BLaER1 treated with 17β-estradiol and CSF1 and Interleukin-3, amounts not matched to agents 10 nM and 100 nM (cell line): ENCODE results near the gene DLGAP4.
"Not testable (repeated sequence)": the region's sequence is repeated elsewhere in the genome, so short reads cannot be mapped to it uniquely, and the experiment has no call there.

Source experiments
- H3K27ac ChIP-seq, 11 experiments: shearing (Covaris generic); formaldehyde crosslinking; 2 replicates each; pipeline ENCODE4 v1.8.1; 2022
- H3K27me3 ChIP-seq, 11 experiments: shearing (Covaris generic); formaldehyde crosslinking; 2 replicates each; pipeline ENCODE4 v1.8.1; 2022
- H3K36me3 ChIP-seq, 11 experiments: shearing (Covaris generic); formaldehyde crosslinking; 2 replicates each; pipeline ENCODE4 v1.8.1; 2022
- H3K4me1 ChIP-seq, 10 experiments: shearing (Covaris generic); formaldehyde crosslinking; 2 replicates each; pipeline ENCODE4 v1.8.1; 2022
- H3K4me2 ChIP-seq, 11 experiments: shearing (Covaris generic); formaldehyde crosslinking; 2 replicates each; pipeline ENCODE4 v1.8.1; 2022
- H3K4me3 ChIP-seq, 10 experiments: shearing (Covaris generic); formaldehyde crosslinking; 2 replicates each; pipeline ENCODE4 v1.8.1; 2022
- H3K9ac ChIP-seq, 11 experiments: shearing (Covaris generic); formaldehyde crosslinking; 2 replicates each; pipeline ENCODE4 v1.8.1; 2022
- H3K9me3 ChIP-seq, 11 experiments: shearing (Covaris generic); formaldehyde crosslinking; replicated peaks in 1 of 11; 2 replicates each; pipeline ENCODE4 v1.8.1; 2022
- H4K20me1 ChIP-seq, 11 experiments: shearing (Covaris generic); formaldehyde crosslinking; 2 replicates each; pipeline ENCODE4 v1.8.1; 2022
- Cebpa-rat ChIP-seq, 11 experiments: shearing (Covaris generic); IDR thresholded peaks; 2 replicates each; pipeline ENCODE4 v1.8.1; 2022

Gene DLGAP4

GRCh38 chr20:36374995-36375394, 68.9 kb downstream of the DLGAP4 start:
- Histone ChIP-seq H4K20me1 (peaks cover 0 to 24% (median 0%) of the 10 kb centered on the region in 11 experiments; a peak in 5 of 22 replicates), H3K9me3 (no peaks in the 10 kb centered on the region), H3K4me1 (no peaks in the 10 kb centered on the region), H3K27me3 (no peaks in the 10 kb centered on the region), H3K4me2 (no peak overlapping the region), H3K9ac (no peak overlapping the region), H3K36me3 (no peaks in the 10 kb centered on the region), H3K4me3 (no peak overlapping the region), H3K27ac (no peak overlapping the region)
- no peak for TF ChIP-seq Cebpa-rat (IDR thresholded peaks at IDR 0.05)

- Histone ChIP-seq H3K4me2 (no peak overlapping the region), H3K4me1 (no peaks in the 10 kb centered on the region), H4K20me1 (peaks cover 0 to 24% (median 0%) of the 10 kb centered on the region in 11 experiments; a peak in 5 of 22 replicates), H3K9ac (no peak overlapping the region), H3K27ac (no peak overlapping the region), H3K27me3 (no peaks in the 10 kb centered on the region), H3K4me3 (no peak overlapping the region), H3K36me3 (no peaks in the 10 kb centered on the region), H3K9me3 (peaks cover 0 to 8% (median 0%) of the 10 kb centered on the region in 11 experiments; a peak in 3 of 22 replicates)
- no peak for TF ChIP-seq Cebpa-rat (IDR thresholded peaks at IDR 0.05)
These were observed 71.5 kb downstream of the DLGAP4 start for GRCh38 chr20:36377348-36378326.

- no peak for TF ChIP-seq Cebpa-rat (IDR thresholded peaks at IDR 0.05)
- Histone ChIP-seq H3K27ac (no peak overlapping the region), H3K4me2 (no peak overlapping the region)
These were observed 72.5 kb downstream of the DLGAP4 start for GRCh38 chr20:36378686-36379085.

GRCh38 chr20:36379914-36380313, 73.8 kb downstream of the DLGAP4 start:
- H4K20me1 ChIP-seq: peaks cover 0 to 32% (median 0%) of the 10 kb centered on the region in 11 experiments; a peak in 6 of 22 replicates
- not testable (repeated sequence) for H3K4me2 ChIP-seq, H3K27ac ChIP-seq, H3K9ac ChIP-seq, H3K36me3 ChIP-seq, H3K9me3 ChIP-seq, H3K27me3 ChIP-seq, H3K4me1 ChIP-seq, H3K4me3 ChIP-seq

More at GRCh38 chr20:36378686-36379085, 72.5 kb downstream of the DLGAP4 start:
- Histone ChIP-seq H3K9me3 (peaks cover 0 to 8% (median 0%) of the 10 kb centered on the region in 11 experiments; a peak in 3 of 22 replicates), H4K20me1 (peaks cover 0 to 32% (median 0%) of the 10 kb centered on the region in 11 experiments; a peak in 6 of 22 replicates), H3K27me3 (no peaks in the 10 kb centered on the region), H3K36me3 (no peaks in the 10 kb centered on the region), H3K4me1 (no peaks in the 10 kb centered on the region), H3K4me3 (no peak overlapping the region), H3K9ac (no peak overlapping the region)

GRCh38 chr20:36384022-36384619, 78.0 kb downstream of the DLGAP4 start:
- H3K9ac ChIP-seq: no peak overlapping the region
- peaks cover 0 to 8% (median 0%) of the 10 kb centered on the region in 11 experiments; a peak in 3 of 22 replicates for H3K9me3 ChIP-seq
- no peak overlapping the region for H3K27ac ChIP-seq
- no peaks in the 10 kb centered on the region for H3K36me3 ChIP-seq
- H4K20me1 ChIP-seq: peaks cover 0 to 26% (median 0%) of the 10 kb centered on the region in 11 experiments; a peak in 6 of 22 replicates
- no peak for TF ChIP-seq Cebpa-rat (IDR thresholded peaks at IDR 0.05)
- no peak overlapping the region for H3K4me3 ChIP-seq
- no peaks in the 10 kb centered on the region for H3K27me3 ChIP-seq
- H3K4me1 ChIP-seq: no peaks in the 10 kb centered on the region
- no peak overlapping the region for H3K4me2 ChIP-seq

- TF ChIP-seq Cebpa-rat (IDR thresholded peaks at IDR 0.05): no peak
- Histone ChIP-seq H3K4me3 (no peak overlapping the region), H3K27me3 (no peaks in the 10 kb centered on the region), H3K4me1 (no peaks in the 10 kb centered on the region), H3K27ac (no peak overlapping the region), H3K36me3 (no peaks in the 10 kb centered on the region), H3K9ac (no peak overlapping the region), H3K4me2 (no peak overlapping the region), H3K9me3 (peaks cover 0 to 5% (median 0%) of the 10 kb centered on the region in 11 experiments; a peak in 3 of 22 replicates), H4K20me1 (peaks cover 0 to 33% (median 0%) of the 10 kb centered on the region in 11 experiments; a peak in 6 of 22 replicates)
These were observed 79.4 kb downstream of the DLGAP4 start for GRCh38 chr20:36385503-36385902.

GRCh38 chr20:36386236-36386635, 80.1 kb downstream of the DLGAP4 start:
- Histone ChIP-seq H3K4me3 (no peak overlapping the region), H3K4me2 (no peak overlapping the region)

GRCh38 chr20:36390269-36390668, 84.1 kb downstream of the DLGAP4 start:
- Histone ChIP-seq H3K27ac (no peak overlapping the region), H3K27me3 (no peaks in the 10 kb centered on the region), H3K4me1 (no peaks in the 10 kb centered on the region), H3K4me3 (no peak overlapping the region), H3K9me3 (no peaks in the 10 kb centered on the region), H4K20me1 (peaks cover 0 to 33% (median 0%) of the 10 kb centered on the region in 11 experiments; a peak in 5 of 22 replicates), H3K4me2 (no peak overlapping the region), H3K9ac (no peak overlapping the region), H3K36me3 (no peaks in the 10 kb centered on the region)
- no peak for TF ChIP-seq Cebpa-rat (IDR thresholded peaks at IDR 0.05)

More at GRCh38 chr20:36386236-36386635, 80.1 kb downstream of the DLGAP4 start:
- Histone ChIP-seq H3K36me3 (no peaks in the 10 kb centered on the region), H3K9ac (no peak overlapping the region), H4K20me1 (peaks cover 0 to 41% (median under 1%) of the 10 kb centered on the region in 11 experiments; a peak in 6 of 22 replicates), H3K27me3 (no peaks in the 10 kb centered on the region), H3K4me1 (no peaks in the 10 kb centered on the region), H3K27ac (no peak overlapping the region), H3K9me3 (no peaks in the 10 kb centered on the region)
- no peak for TF ChIP-seq Cebpa-rat (IDR thresholded peaks at IDR 0.05)

- Histone ChIP-seq H3K9me3 (no peaks in the 10 kb centered on the region), H3K4me3 (no peak overlapping the region), H3K27ac (no peak overlapping the region), H4K20me1 (peaks cover 0 to 27% (median 0%) of the 10 kb centered on the region in 11 experiments; a peak in 5 of 22 replicates), H3K4me2 (no peak overlapping the region), H3K4me1 (no peaks in the 10 kb centered on the region), H3K36me3 (no peaks in the 10 kb centered on the region), H3K27me3 (no peaks in the 10 kb centered on the region), H3K9ac (no peak overlapping the region)
- TF ChIP-seq Cebpa-rat (IDR thresholded peaks at IDR 0.05): no peak
These were observed 84.7 kb downstream of the DLGAP4 start for GRCh38 chr20:36390719-36391415.
